Parathyroid adenoma (tissue), 2 donors: Measurements from ENCODE around the gene SNPH.
"Not testable (repeated sequence)": the region's sequence is repeated elsewhere in the genome, so short reads cannot be mapped to it uniquely, and the experiment has no call there.

Experiments used
- H2AFZ ChIP-seq: fragments of 300-600 bp; sonication (generic); one replicate; pipeline ENCODE4 v1.7.0; 2017; ENCODE audit warnings: antibody characterized with exemption, mild to moderate bottlenecking
- H3K27ac ChIP-seq: fragments of 300-600 bp; sonication (generic); one replicate; pipeline ENCODE4 v1.7.0; 2017
- H3K27me3 ChIP-seq: fragments of 300-600 bp; sonication (generic); one replicate; pipeline ENCODE4 v1.7.0; 2017; ENCODE audit warnings: low read length; ENCODE audit not compliant: control insufficient read depth, insufficient read depth
- H3K36me3 ChIP-seq: fragments of 300-600 bp; sonication (generic); one replicate; pipeline ENCODE4 v1.7.0; 2017; ENCODE audit warnings: low read length; ENCODE audit not compliant: control insufficient read depth, insufficient read depth
- H3K4me1 ChIP-seq: fragments of 300-600 bp; sonication (generic); one replicate; pipeline ENCODE4 v1.7.0; 2017; ENCODE audit warnings: control low read depth
- H3K4me2 ChIP-seq: fragments of 300-600 bp; sonication (generic); one replicate; pipeline ENCODE4 v1.7.0; 2017; ENCODE audit warnings: low read length
- H3K4me3 ChIP-seq: fragments of 300-600 bp; sonication (generic); one replicate; pipeline ENCODE4 v1.7.0; 2017; ENCODE audit warnings: low read depth, low read length
- H3K79me2 ChIP-seq: fragments of 300-600 bp; sonication (generic); one replicate; pipeline ENCODE4 v1.7.0; 2017; ENCODE audit warnings: control low read depth
- H3K9ac ChIP-seq: fragments of 300-600 bp; sonication (generic); one replicate; pipeline ENCODE4 v1.7.0; 2017; ENCODE audit warnings: mild to moderate bottlenecking
- H3K9me3 ChIP-seq: fragments of 300-600 bp; sonication (generic); one replicate; pipeline ENCODE4 v1.7.0; 2017; ENCODE audit warnings: low read length; ENCODE audit not compliant: control insufficient read depth
- TF ChIP-seq, protein P1 (sequence below): fragments of 300-600 bp; sonication (generic); IDR thresholded peaks from one replicate; pipeline ENCODE4 v1.7.0; 2017; ENCODE audit warnings: antibody characterized with exemption, mild to moderate bottlenecking
- donor health status: primary hyperparathyroidism.

SNPH gene, protein sequence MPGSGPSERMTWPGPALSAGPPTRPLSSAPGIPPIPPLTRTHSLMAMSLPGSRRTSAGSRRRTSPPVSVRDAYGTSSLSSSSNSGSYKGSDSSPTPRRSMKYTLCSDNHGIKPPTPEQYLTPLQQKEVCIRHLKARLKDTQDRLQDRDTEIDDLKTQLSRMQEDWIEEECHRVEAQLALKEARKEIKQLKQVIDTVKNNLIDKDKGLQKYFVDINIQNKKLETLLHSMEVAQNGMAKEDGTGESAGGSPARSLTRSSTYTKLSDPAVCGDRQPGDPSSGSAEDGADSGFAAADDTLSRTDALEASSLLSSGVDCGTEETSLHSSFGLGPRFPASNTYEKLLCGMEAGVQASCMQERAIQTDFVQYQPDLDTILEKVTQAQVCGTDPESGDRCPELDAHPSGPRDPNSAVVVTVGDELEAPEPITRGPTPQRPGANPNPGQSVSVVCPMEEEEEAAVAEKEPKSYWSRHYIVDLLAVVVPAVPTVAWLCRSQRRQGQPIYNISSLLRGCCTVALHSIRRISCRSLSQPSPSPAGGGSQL

DNA sequence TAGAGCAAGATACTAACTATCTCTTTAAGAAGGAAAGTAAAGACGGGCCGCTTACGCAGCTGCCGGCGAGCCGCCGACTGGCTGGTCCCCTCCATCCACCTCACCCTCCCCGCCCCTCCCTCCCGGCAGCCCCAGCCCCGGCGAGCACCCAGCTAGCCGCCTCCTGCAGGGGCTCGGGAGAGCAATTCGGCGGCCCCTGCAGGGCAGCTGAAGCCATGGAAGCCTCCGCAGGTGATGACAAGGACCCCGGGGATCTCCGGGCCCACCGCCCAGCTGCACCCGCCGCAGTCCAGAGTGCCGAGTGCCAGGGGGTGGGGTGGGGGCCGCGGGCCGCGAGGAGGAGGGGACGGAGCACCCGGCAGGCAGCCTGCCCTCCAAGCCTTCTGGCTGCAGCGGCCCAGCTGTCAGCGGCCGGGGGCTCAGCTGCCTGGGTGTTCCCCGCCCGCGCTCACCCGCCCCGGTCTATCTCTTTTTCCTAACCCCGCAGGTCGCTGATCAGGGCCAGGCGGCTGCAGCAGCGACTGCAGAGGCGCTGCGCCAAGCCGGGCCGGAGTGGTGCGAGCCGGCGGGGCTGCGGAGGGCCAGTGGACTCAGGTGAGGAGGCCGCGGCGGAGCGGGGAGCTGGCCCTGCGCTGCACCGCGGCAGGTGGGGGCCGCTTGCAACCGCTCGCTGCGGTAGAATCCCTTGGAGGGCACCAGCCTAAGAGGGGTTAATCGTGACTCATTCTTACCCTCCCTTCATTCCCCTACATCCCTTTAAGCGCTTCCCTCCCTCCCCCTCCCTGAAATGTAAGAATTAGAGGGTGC lies at the start of gene SNPH:
Gene SNPH, plus strand, starts transcription at position 128 of the 807 bp plus-strand sequence. CDS start 29,946 bp downstream, outside the sequence.
- TF ChIP-seq, protein P1, sequence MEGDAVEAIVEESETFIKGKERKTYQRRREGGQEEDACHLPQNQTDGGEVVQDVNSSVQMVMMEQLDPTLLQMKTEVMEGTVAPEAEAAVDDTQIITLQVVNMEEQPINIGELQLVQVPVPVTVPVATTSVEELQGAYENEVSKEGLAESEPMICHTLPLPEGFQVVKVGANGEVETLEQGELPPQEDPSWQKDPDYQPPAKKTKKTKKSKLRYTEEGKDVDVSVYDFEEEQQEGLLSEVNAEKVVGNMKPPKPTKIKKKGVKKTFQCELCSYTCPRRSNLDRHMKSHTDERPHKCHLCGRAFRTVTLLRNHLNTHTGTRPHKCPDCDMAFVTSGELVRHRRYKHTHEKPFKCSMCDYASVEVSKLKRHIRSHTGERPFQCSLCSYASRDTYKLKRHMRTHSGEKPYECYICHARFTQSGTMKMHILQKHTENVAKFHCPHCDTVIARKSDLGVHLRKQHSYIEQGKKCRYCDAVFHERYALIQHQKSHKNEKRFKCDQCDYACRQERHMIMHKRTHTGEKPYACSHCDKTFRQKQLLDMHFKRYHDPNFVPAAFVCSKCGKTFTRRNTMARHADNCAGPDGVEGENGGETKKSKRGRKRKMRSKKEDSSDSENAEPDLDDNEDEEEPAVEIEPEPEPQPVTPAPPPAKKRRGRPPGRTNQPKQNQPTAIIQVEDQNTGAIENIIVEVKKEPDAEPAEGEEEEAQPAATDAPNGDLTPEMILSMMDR = no peak
- H3K27me3 ChIP-seq = no peaks in the 10 kb centered on the region
- H3K36me3 ChIP-seq = no peaks in the 10 kb centered on the region
- H3K27ac ChIP-seq = peak within 1 kb of the TSS; percentile 51
- H3K79me2 ChIP-seq = peaks cover 2% of the 10 kb centered on the region
- H3K9me3 ChIP-seq = no peaks in the 10 kb centered on the region
- peak within 1 kb of the TSS; percentile 84 for H2AFZ ChIP-seq
- peak within 1 kb of the TSS; percentile 70 for H3K4me2 ChIP-seq
- peaks cover 10% of the 10 kb centered on the region for H3K4me1 ChIP-seq
- H3K4me3 ChIP-seq = peak within 1 kb of the TSS; percentile 71
- peak within 1 kb of the TSS; percentile 9 for H3K9ac ChIP-seq

DNA sequence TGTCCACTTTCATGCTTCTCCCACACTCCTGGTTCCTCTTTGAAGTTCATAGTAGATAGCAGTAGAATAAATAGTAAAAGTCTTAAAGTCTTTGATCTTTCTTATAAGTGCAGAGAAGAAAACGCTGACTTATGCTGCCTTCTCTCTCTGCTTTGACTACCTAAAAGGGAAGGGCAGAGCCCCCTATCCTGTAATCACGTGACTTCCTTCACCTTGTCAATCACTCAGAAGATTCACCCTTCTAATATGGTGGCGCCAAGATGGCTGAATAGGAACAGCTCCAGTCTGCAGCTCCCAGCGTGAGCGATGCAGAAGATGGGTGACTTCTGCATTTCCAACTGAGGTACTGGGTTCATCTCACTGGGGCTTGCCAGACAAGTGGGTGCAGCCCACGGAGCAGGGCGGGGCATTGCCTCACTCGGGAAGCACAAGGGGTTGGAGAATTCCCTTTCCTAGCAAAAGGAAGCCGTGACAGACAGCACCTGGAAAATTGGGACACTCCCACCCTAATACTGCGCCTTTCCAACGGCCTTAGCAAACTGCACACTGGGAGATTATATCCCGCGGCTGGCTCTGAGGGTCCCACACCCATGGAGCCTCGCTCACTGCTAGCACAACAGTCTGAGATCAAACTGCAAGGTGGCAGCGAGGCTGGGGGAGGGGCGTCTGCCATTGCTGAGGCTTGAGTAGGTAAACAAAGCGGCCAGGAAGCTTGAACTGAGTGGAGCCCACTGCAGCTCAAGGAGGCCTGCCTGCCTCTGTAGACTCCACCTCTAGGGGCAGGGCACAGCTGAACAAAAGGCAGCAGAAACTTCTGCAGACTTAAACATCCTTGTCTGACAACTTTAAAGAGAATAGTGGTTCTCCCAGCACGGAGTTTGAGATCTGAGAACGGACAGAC lies 49.3 kb upstream of the SNPH start:
- peak overlapping the region; percentile 43 for H2AFZ ChIP-seq

DNA sequence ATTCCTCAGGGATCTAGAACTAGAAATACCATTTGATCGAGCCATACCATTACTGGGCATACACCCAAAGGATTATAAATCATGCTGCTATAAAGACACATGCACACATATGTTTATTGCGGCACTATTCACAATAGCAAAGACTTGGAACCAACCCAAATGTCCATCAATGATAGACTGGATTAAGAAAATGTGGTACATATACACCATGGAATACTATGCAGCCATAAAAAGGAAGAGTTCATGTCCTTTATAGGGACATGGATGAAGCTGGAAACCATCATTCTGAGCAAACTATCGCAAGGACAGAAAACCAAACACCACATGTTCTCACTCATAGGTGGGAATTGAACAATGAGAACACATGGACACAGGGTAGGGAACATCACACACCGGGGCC lies 43.3 kb upstream of the SNPH start:
- H3K4me1 ChIP-seq, H3K79me2 ChIP-seq, H3K4me2 ChIP-seq, H3K27me3 ChIP-seq, H2AFZ ChIP-seq, H3K4me3 ChIP-seq, H3K9me3 ChIP-seq, H3K9ac ChIP-seq, H3K36me3 ChIP-seq, H3K27ac ChIP-seq: not testable (repeated sequence)

More for the DNA sequence above, 49.3 kb upstream of the SNPH start:
- not testable (repeated sequence) for H3K27ac ChIP-seq, H3K4me3 ChIP-seq, H3K36me3 ChIP-seq, H3K4me1 ChIP-seq, H3K9ac ChIP-seq, H3K9me3 ChIP-seq, H3K27me3 ChIP-seq, H3K4me2 ChIP-seq, H3K79me2 ChIP-seq

GRCh38 chr20:1224205-1224890 lies 41.7 kb upstream of the SNPH start:
- Histone ChIP-seq H3K27ac (no peak overlapping the region), H2AFZ (no peak overlapping the region), H3K27me3 (no peaks in the 10 kb centered on the region), H3K4me2 (no peak overlapping the region), H3K9ac (no peak overlapping the region), H3K4me1 (no peaks in the 10 kb centered on the region), H3K36me3 (no peaks in the 10 kb centered on the region), H3K79me2 (no peaks in the 10 kb centered on the region), H3K9me3 (no peaks in the 10 kb centered on the region), H3K4me3 (no peak overlapping the region)
- TF ChIP-seq, protein P1 = no peak

- H3K4me3 ChIP-seq = peak overlapping the region; percentile 31
- H2AFZ ChIP-seq = peak overlapping the region; percentile 76
- H3K9ac ChIP-seq = no peak overlapping the region
Measured at GRCh38 chr20:1225263-1225782, 40.8 kb upstream of the SNPH start.

More at GRCh38 chr20:1225263-1225782, 40.8 kb upstream of the SNPH start:
- Histone ChIP-seq H3K9me3 (no peaks in the 10 kb centered on the region), H3K27me3 (no peaks in the 10 kb centered on the region), H3K4me2 (peak overlapping the region; percentile 55), H3K4me1 (no peaks in the 10 kb centered on the region), H3K79me2 (no peaks in the 10 kb centered on the region), H3K27ac (no peak overlapping the region), H3K36me3 (no peaks in the 10 kb centered on the region)
- TF ChIP-seq, protein P1 = no peak
